ENCODE measurements around the gene WTIP.

WTIP gene

DNA sequence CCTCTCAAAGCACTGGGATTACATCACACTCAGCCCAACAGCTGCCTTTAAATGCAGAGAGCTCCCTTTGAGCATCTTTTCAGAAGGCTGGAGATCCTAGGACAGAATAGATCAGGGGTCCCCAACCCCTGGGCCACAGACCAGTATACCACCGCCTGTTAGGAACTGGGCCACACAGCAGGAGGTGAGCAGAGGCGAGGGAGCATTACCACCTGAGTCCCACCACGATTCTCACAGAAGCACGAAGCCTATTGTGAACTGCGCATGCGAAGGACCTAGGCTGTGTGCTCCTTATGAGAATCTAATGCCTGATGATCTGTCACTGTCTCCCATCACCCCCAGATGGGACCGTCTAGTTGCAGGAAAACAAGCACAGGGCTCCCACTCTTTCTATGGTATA lies 2.2 kb upstream of the WTIP start:
- DNase-seq: no peak

DNA sequence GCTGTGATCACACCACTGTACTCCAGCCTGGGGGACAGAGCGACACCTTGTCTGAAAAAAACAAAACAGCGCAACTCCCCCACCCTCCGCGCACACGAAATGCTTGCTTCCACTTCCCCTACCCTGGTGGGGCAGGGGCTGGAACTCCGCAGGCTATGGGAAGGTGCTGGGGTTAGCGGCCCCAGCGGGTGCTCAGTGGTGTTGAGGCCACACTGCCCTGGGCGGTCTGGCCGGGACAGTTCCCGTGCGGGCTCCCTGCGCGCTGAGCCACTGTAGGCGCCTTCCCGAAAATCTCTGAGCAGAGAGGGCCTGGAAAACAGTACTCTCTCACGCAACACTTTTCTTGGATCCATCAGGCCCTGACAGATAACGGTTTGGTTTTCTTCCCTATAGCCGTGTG lies 1.1 kb upstream of the WTIP start:
- no peak for DNase-seq

GRCh38 chr19:34481861-34482379 lies 362 bp downstream of the WTIP start:
- DNase-seq: no peak

- DNase-seq: no peak
These were observed 1.1 kb downstream of the WTIP start for GRCh38 chr19:34482380-34483250.

GRCh38 chr19:34484328-34484727 lies 2.8 kb downstream of the WTIP start:
- no peak for DNase-seq

DNA sequence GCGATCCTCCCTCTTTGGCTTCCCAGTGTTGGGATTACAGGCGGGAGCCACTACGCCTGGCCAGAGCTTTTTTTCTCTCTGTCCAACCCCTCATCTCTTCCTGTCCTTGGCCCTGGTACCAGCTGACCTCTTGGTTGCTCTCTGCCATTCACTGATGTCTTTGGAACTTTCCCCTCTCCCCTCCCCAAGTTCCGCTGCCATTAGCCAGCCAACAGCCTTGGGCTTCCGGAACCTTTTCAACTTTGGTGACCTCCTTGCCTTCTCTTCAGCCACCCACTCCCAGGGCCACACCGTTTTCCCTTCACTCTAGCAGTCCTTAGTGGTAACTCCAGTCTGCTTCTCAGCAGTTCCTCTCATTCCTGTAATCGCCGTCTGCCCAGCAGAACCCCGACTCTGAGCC lies 4.3 kb downstream of the WTIP start:
- DNase-seq: no peak

GRCh38 chr19:34487651-34488051 lies 6.1 kb downstream of the WTIP start:
- no peak for DNase-seq

DNA sequence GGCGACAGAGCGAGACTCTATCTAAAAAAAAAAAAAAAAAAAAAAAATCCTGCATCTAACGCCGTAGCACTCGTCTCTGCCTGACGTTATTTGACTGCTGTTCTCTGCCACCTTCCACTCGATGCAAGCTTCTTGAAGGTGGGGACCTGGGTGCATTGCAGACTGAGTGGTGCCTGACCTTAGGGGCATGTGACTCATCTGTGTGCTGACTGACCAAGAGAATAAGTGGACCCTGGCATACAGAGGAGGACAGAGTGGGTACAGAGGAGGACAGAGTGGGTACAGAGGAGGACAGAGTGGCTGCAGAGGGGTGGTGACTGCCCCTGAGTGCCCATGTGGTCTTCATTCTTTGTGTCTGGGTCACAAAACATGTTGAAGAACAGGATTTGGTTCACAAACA lies 7.6 kb downstream of the WTIP start:
- DNase-seq: no peak

GRCh38 chr19:34490141-34490766 lies 8.7 kb downstream of the WTIP start:
- DNase-seq: no peak

- DNase-seq: no peak
These were observed 11.6 kb downstream of the WTIP start for GRCh38 chr19:34493038-34493648.

- no peak for DNase-seq
These were observed 12.1 kb downstream of the WTIP start for GRCh38 chr19:34493649-34494044.

- DNase-seq: no peak
These were observed 13.0 kb downstream of the WTIP start for GRCh38 chr19:34494601-34495000.

- DNase-seq: no peak
These were observed 13.9 kb downstream of the WTIP start for GRCh38 chr19:34495416-34495815.

- no peak for DNase-seq
These were observed 15.7 kb downstream of the WTIP start for GRCh38 chr19:34497112-34497805.

- DNase-seq: no peak
These were observed 17.7 kb downstream of the WTIP start for GRCh38 chr19:34499155-34499834.

GRCh38 chr19:34500656-34501120 lies 19.1 kb downstream of the WTIP start:
- DNase-seq: no peak

DNA sequence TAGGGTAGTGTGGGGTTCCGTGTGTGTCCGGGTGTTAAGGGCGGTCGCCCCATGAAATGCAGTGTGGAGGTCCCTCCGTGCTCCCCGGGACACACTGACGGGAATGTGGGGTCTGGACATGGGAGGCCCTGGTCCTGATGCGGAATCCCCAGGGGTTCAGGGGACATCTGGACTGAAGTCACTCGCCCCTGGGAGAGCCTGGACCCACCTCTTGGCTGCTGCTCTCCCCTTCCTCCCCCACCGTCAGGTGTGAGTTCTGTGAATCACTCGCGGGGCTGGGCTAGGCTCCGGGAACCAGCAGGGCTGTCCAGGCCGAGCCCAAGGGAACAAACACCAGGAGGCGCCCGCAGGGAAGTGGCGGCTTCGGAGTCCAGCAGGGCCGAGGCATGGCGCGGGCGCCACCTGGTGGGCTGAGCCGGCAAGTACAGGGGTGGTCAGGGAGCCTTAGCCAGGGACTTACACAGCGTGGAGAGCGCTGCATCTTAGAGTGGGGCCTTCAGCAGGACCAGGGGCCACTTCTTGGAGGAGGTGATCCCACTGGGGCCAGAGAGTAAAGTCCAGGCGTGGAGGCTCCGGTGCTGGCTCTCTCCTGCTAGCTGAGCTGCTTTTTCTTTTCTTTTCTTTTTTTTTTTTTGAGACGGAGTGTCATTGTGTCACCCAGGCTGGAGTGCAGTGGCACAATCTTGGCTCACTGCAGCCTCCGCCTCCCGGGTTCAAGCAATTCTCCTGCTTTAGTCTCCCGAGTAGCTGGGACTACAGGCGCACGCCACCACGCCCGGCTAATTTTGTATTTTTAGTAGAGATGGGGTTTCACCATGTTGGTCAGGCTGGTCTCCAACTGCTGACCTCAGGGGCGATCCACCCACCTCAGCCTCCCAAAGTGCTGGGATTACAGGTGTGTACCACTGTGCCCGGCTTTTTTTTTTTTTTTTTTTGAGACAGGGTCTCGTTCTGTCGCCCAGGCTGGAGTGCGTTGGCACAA lies 20.1 kb downstream of the WTIP start:
- DNase-seq: peak; percentile 75

DNA sequence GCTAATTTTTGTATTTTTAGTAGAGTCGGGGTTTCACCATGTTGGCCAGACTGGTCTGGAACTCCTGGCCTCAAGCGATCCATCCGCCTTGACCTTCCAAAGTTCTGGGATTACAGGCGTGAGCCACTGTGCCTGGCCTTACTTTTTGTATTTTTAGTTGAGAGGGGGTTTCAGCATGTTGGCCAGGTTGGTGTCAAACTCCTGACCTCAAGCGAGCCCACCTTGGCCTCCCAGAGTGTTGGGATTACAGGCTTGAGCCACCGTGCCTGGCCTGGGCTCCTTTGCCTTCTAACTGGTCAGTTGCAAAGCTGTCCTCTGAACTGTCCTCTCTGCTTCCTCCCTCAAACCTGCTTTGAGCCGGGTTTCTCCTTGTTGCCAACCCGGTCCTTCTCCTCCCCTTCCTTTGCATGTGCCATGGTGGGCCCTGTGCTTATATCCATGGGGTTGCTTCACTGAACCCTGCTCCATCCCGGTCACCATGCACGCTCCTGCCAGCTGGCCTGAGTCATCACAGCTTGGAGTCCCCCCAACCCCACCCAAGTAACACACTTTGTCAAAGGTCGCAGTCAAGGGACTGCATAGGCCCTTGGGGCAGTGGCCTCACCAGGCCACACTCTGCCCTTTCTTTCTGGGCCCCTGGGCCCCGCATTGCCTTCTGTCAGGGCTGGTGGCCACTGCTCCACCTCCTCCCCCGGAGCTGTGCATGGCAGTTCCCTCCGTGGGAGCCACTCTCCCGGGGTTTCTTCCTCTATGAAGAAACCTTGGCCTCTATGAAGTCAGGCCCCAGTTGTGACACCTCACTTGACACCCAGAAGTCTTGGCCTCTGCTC lies 21.2 kb downstream of the WTIP start:
- no peak for DNase-seq

DNA sequence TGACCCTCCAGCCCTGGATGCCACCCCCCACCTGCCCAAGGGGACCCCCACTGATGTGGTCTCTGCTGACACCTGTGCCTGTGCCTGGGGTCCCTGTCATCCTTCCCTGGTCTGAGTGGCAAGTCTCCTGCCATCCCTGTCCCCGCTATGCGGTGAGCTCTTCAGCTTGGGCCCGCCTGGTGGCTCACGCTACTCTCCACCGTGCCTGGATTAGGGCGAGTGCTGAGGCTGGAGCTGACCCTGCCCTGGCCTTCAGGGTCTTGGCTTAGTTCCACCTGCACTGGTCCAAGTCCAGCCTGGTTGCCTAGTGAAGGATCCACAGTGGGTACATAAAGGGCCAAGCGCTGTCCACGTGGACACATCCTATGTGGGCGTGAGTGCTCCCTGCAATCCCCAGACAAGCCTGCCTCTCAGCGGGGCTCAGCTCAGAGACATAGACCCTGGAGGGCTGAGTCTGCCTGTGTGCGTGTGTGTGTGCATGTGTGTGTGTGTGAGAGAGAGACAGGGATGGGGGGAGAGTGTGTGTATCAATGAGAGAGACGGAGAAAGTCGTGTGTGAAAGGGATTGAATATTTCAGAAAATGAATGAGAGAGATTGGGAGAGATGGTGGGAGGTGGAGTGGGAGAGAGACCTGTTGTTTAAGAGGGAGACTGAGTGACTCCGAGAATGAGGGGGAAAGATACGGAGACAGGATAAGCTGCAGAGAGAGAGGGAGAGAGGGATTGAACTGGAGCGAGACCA lies 22.1 kb downstream of the WTIP start:
- no peak for DNase-seq
